Measurements from ENCODE around the gene KDM1A. TPM values are rescaled to one million over a fixed set of nuclear protein-coding genes. Genes with fewer than 3 reads are reported as not detected.
"Not testable (repeated sequence)": the region's sequence is repeated elsewhere in the genome, so short reads cannot be mapped to it uniquely, and the experiment has no call there.

KDM1A gene
- total and polyA plus RNA-seq, 9 of the 15 experiments (the other 6 are each of a cell fraction or from before 2014, with no cell fraction given) = 59.2 to 181 (median 168) TPM

- TF ChIP-seq MITF (IDR thresholded peaks at IDR 0.05) (peak; percentile 85), EP300 (IDR thresholded peaks at IDR 0.05; ENCODE audit: low read length) (0 out of 2 replicates have a peak, but pooled peaks have one; percentile 25), MEIS2 (IDR thresholded peaks at IDR 0.05; ENCODE audit: partially characterized antibody) (peak; percentile 43)
Observed at GRCh38 chr1:22997528-22997927, 21.7 kb upstream of the KDM1A start (continued).

- POLR2A ChIA-PET; H3K36me3 ChIP-seq (ENCODE audit: control insufficient read depth, insufficient read depth, low read length); H3K79me2 ChIP-seq (ENCODE audit: control insufficient read depth, insufficient read depth, low read length); H3K9me1 ChIP-seq (ENCODE audit: control insufficient read depth, insufficient read depth, low read length); in situ Hi-C loops (cut with MboI); ATAC-seq; intact Hi-C loops (cut with micrococcal nuclease); H4K20me1 ChIP-seq (replicated peaks; ENCODE audit: control insufficient read depth, insufficient read depth, low read length); H2AFZ ChIP-seq (ENCODE audit: low read depth, low read length); H3K4me3 ChIP-seq; H3K27ac ChIP-seq (ENCODE audit: extremely low read depth, low read depth, low read length); DNase-seq (ENCODE audit: extremely low read depth in 1 of 4, low spot score in 3 of 4); H3K4me2 ChIP-seq (ENCODE audit: insufficient read depth, low read length); H3K9ac ChIP-seq (ENCODE audit: insufficient read depth in 1 of 2, low read depth in 2 of 2, low read length in 2 of 2); H3K9me3 ChIP-seq (replicated peaks; ENCODE audit: control insufficient read depth, insufficient read depth, low read depth, low read length); H3K27me3 ChIP-seq (ENCODE audit: control insufficient read depth in 2 of 2, insufficient read depth in 2 of 2, low read length in 2 of 2); BruUV-seq (replicated peaks); FAIRE-seq; CTCF ChIA-PET (ENCODE audit: low intra/inter-chr PET ratio): not testable (repeated sequence)
- peaks cover 0 to 12% of the 10 kb centered on the region in 2 experiments; a peak in 2 of 5 replicates for H3K4me1 ChIP-seq (replicated peaks in 1 of 2; ENCODE audit: control insufficient read depth in 2 of 2, insufficient read depth in 2 of 2, low read length in 2 of 2)
- WGBS (ENCODE audit: insufficient coverage, low coverage, missing lambda C conversion rate) = 16% methylated on average over 3 of the region's 3 CpGs
- TF ChIP-seq CBX5 (IDR thresholded peaks at IDR 0.05; ENCODE audit: borderline replicate concordance, low read depth) (0 out of 2 replicates have a peak, but pooled peaks have one; percentile 63), CBX3 (IDR thresholded peaks at IDR 0.05; ENCODE audit: borderline replicate concordance in 1 of 2, low read length in 2 of 2) (peak in 1 of 2 experiments; percentile 72; a peak in 2 of 3 replicates)
Observed at GRCh38 chr1:23000133-23000532, 19.1 kb upstream of the KDM1A start.

Data from K562 (cell line).